HEK293T (cell line): ENCODE measurements around the gene AWAT2.
"Not testable (repeated sequence)": the region's sequence is repeated elsewhere in the genome, so short reads cannot be mapped to it uniquely, and the experiment has no call there.

Experiments
- ARNT ChIP-seq: fragments of 450-650 bp; IDR thresholded peaks from 2 replicates; pipeline ENCODE4 v1.6.1; 2017; ENCODE audit warnings: mild to moderate bottlenecking
- ELF4 ChIP-seq: fragments of 450-650 bp; IDR thresholded peaks from 2 replicates; pipeline ENCODE4 v1.6.1; 2017; ENCODE audit warnings: antibody characterized with exemption
- FOXA1 ChIP-seq: fragments of 450-650 bp; IDR thresholded peaks from 2 replicates; pipeline ENCODE4 v1.6.1; 2016; ENCODE audit warnings: mild to moderate bottlenecking
- FOXM1 ChIP-seq: fragments of 450-650 bp; IDR thresholded peaks from 2 replicates; pipeline ENCODE4 v1.6.1; 2017; ENCODE audit warnings: mild to moderate bottlenecking, borderline replicate concordance
- HDGF ChIP-seq: fragments of 450-650 bp; IDR thresholded peaks from 2 replicates; pipeline ENCODE4 v1.6.1; 2017; ENCODE audit warnings: antibody characterized with exemption, borderline replicate concordance
- L3MBTL2 ChIP-seq: fragments of 450-650 bp; conservative IDR thresholded peaks from 2 replicates; pipeline ENCODE4 v1.6.1; 2016; ENCODE audit warnings: mild to moderate bottlenecking
- NFRKB ChIP-seq: fragments of 450-650 bp; IDR thresholded peaks from 2 replicates; pipeline ENCODE4 v1.6.1; 2016; ENCODE audit warnings: mild to moderate bottlenecking, moderate library complexity
- SP1 ChIP-seq: fragments of 450-650 bp; IDR thresholded peaks from 2 replicates; pipeline ENCODE4 v1.6.1; 2017
- TARDBP ChIP-seq: fragments of 450-650 bp; IDR thresholded peaks from 2 replicates; pipeline ENCODE4 v1.6.1; 2016
- TF ChIP-seq, protein P1 (sequence below): fragments of 450-650 bp; IDR thresholded peaks from 2 replicates; pipeline ENCODE4 v1.6.1; 2016

DNA sequence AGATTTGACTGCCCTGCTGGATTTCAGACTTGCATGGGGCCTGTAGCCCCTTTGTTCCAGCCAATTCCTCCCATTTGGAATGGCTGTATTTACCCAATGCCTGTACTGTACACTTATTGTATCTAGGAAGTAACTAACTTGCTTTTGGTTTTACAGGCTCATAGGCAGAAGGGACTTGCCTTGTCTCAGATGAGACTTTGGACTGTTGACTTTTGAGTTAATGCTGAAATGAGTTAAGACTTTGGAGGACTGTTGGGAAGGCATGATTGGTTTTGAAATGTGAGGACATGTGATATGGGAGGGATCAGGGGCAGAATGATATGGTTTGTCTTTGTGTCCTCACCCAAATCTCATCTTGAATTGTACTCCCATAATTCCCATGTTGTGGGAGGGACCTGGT is 51.4 kb downstream of the AWAT2 start:
- not testable (repeated sequence) for TF ChIP-seq FOXA1, TARDBP, L3MBTL2, ELF4, FOXM1, ARNT, SP1, NFRKB, HDGF
- TF ChIP-seq, protein P1, sequence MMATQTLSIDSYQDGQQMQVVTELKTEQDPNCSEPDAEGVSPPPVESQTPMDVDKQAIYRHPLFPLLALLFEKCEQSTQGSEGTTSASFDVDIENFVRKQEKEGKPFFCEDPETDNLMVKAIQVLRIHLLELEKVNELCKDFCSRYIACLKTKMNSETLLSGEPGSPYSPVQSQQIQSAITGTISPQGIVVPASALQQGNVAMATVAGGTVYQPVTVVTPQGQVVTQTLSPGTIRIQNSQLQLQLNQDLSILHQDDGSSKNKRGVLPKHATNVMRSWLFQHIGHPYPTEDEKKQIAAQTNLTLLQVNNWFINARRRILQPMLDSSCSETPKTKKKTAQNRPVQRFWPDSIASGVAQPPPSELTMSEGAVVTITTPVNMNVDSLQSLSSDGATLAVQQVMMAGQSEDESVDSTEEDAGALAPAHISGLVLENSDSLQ, result not testable (repeated sequence)
